ENCODE data around the gene LRP1.

Gene LRP1

GRCh38 chr12:57199191-57199590 is 70.9 kb downstream of the LRP1 start:
- no peaks in the 10 kb centered on the region for H3K9me3 ChIP-seq (ENCODE audit: control insufficient read depth in 5 of 5, low read length in 5 of 5)
- peaks cover 0 to 100% (median 99%) of the 10 kb centered on the region in 5 donors for H3K36me3 ChIP-seq (ENCODE audit: control insufficient read depth in 5 of 5, insufficient read depth in 5 of 5, low read length in 5 of 5)
- no peak overlapping the region for H3K9ac ChIP-seq (ENCODE audit: low read length in 5 of 5)

GRCh38 chr12:57200497-57200896 is 72.2 kb downstream of the LRP1 start:
- no peaks in the 10 kb centered on the region for H3K4me1 ChIP-seq (ENCODE audit: control insufficient read depth in 5 of 5, insufficient read depth in 5 of 5, low read length in 5 of 5)
- no peak overlapping the region for H3K4me3 ChIP-seq (ENCODE audit: low read depth in 1 of 5, low read length in 5 of 5)
- no peaks in the 10 kb centered on the region for H3K9me3 ChIP-seq (ENCODE audit: control insufficient read depth in 5 of 5, low read length in 5 of 5)
- peaks cover 0 to 100% (median 99%) of the 10 kb centered on the region in 5 donors for H3K36me3 ChIP-seq (ENCODE audit: control insufficient read depth in 5 of 5, insufficient read depth in 5 of 5, low read length in 5 of 5)
- no peak overlapping the region for H3K9ac ChIP-seq (ENCODE audit: low read length in 5 of 5)
- no peaks in the 10 kb centered on the region for H3K27me3 ChIP-seq (ENCODE audit: control insufficient read depth in 5 of 5, insufficient read depth in 4 of 5, low read length in 5 of 5)
- no peak overlapping the region for H3K27ac ChIP-seq (ENCODE audit: low read depth, low read length)

More at GRCh38 chr12:57199191-57199590, 70.9 kb downstream of the LRP1 start:
- no peak overlapping the region for H3K27ac ChIP-seq (ENCODE audit: low read depth, low read length)
- no peak overlapping the region for H3K4me3 ChIP-seq (ENCODE audit: low read depth in 1 of 5, low read length in 5 of 5)
- H3K27me3 ChIP-seq (ENCODE audit: control insufficient read depth in 5 of 5, insufficient read depth in 4 of 5, low read length in 5 of 5): no peaks in the 10 kb centered on the region
- H3K4me1 ChIP-seq (ENCODE audit: control insufficient read depth in 5 of 5, insufficient read depth in 5 of 5, low read length in 5 of 5): no peaks in the 10 kb centered on the region

GRCh38 chr12:57201219-57201618 is 72.9 kb downstream of the LRP1 start:
- no peaks in the 10 kb centered on the region for H3K27me3 ChIP-seq (ENCODE audit: control insufficient read depth in 5 of 5, insufficient read depth in 4 of 5, low read length in 5 of 5)
- peaks cover 0 to 100% (median 99%) of the 10 kb centered on the region in 5 donors for H3K36me3 ChIP-seq (ENCODE audit: control insufficient read depth in 5 of 5, insufficient read depth in 5 of 5, low read length in 5 of 5)
- H3K27ac ChIP-seq (ENCODE audit: low read depth, low read length): no peak overlapping the region
- no peak overlapping the region for H3K4me3 ChIP-seq (ENCODE audit: low read depth in 1 of 5, low read length in 5 of 5)
- H3K4me1 ChIP-seq (ENCODE audit: control insufficient read depth in 5 of 5, insufficient read depth in 5 of 5, low read length in 5 of 5): no peaks in the 10 kb centered on the region
- H3K9me3 ChIP-seq (ENCODE audit: control insufficient read depth in 5 of 5, low read length in 5 of 5): no peaks in the 10 kb centered on the region
- no peak overlapping the region for H3K9ac ChIP-seq (ENCODE audit: low read length in 5 of 5)

GRCh38 chr12:57201631-57202030 is 73.3 kb downstream of the LRP1 start:
- Histone ChIP-seq H3K36me3 (ENCODE audit: control insufficient read depth in 5 of 5, insufficient read depth in 5 of 5, low read length in 5 of 5) (peaks cover 0 to 100% (median 99%) of the 10 kb centered on the region in 5 donors), H3K9ac (ENCODE audit: low read length in 5 of 5) (no peak overlapping the region), H3K4me1 (ENCODE audit: control insufficient read depth in 5 of 5, insufficient read depth in 5 of 5, low read length in 5 of 5) (no peaks in the 10 kb centered on the region), H3K27me3 (ENCODE audit: control insufficient read depth in 5 of 5, insufficient read depth in 4 of 5, low read length in 5 of 5) (no peaks in the 10 kb centered on the region), H3K9me3 (ENCODE audit: control insufficient read depth in 5 of 5, low read length in 5 of 5) (no peaks in the 10 kb centered on the region), H3K4me3 (ENCODE audit: low read depth in 1 of 5, low read length in 5 of 5) (no peak overlapping the region), H3K27ac (ENCODE audit: low read depth, low read length) (no peak overlapping the region)

GRCh38 chr12:57202321-57202720 is 74.0 kb downstream of the LRP1 start:
- Histone ChIP-seq H3K9ac (ENCODE audit: low read length in 5 of 5) (no peak overlapping the region), H3K4me3 (ENCODE audit: low read depth in 1 of 5, low read length in 5 of 5) (no peak overlapping the region), H3K27me3 (ENCODE audit: control insufficient read depth in 5 of 5, insufficient read depth in 4 of 5, low read length in 5 of 5) (no peaks in the 10 kb centered on the region), H3K9me3 (ENCODE audit: control insufficient read depth in 5 of 5, low read length in 5 of 5) (no peaks in the 10 kb centered on the region), H3K36me3 (ENCODE audit: control insufficient read depth in 5 of 5, insufficient read depth in 5 of 5, low read length in 5 of 5) (peaks cover 0 to 95% (median 94%) of the 10 kb centered on the region in 5 donors), H3K4me1 (ENCODE audit: control insufficient read depth in 5 of 5, insufficient read depth in 5 of 5, low read length in 5 of 5) (no peaks in the 10 kb centered on the region), H3K27ac (ENCODE audit: low read depth, low read length) (no peak overlapping the region)

- H3K27me3 ChIP-seq (ENCODE audit: control insufficient read depth in 5 of 5, insufficient read depth in 4 of 5, low read length in 5 of 5): no peaks in the 10 kb centered on the region
- H3K36me3 ChIP-seq (ENCODE audit: control insufficient read depth in 5 of 5, insufficient read depth in 5 of 5, low read length in 5 of 5): peaks cover 0 to 95% (median 93%) of the 10 kb centered on the region in 5 donors
- no peak overlapping the region for H3K4me3 ChIP-seq (ENCODE audit: low read depth in 1 of 5, low read length in 5 of 5)
- no peaks in the 10 kb centered on the region for H3K9me3 ChIP-seq (ENCODE audit: control insufficient read depth in 5 of 5, low read length in 5 of 5)
- H3K27ac ChIP-seq (ENCODE audit: low read depth, low read length): no peak overlapping the region
- H3K9ac ChIP-seq (ENCODE audit: low read length in 5 of 5): no peak overlapping the region
- H3K4me1 ChIP-seq (ENCODE audit: control insufficient read depth in 5 of 5, insufficient read depth in 5 of 5, low read length in 5 of 5): no peaks in the 10 kb centered on the region
Measured at GRCh38 chr12:57203201-57203600, 74.9 kb downstream of the LRP1 start.

GRCh38 chr12:57203791-57204190 is 75.5 kb downstream of the LRP1 start:
- Histone ChIP-seq H3K36me3 (ENCODE audit: control insufficient read depth in 5 of 5, insufficient read depth in 5 of 5, low read length in 5 of 5) (peaks cover 0 to 95% (median 93%) of the 10 kb centered on the region in 5 donors), H3K27ac (ENCODE audit: low read depth, low read length) (no peak overlapping the region), H3K4me3 (ENCODE audit: low read depth in 1 of 5, low read length in 5 of 5) (no peak overlapping the region), H3K9ac (ENCODE audit: low read length in 5 of 5) (no peak overlapping the region), H3K4me1 (ENCODE audit: control insufficient read depth in 5 of 5, insufficient read depth in 5 of 5, low read length in 5 of 5) (no peaks in the 10 kb centered on the region), H3K27me3 (ENCODE audit: control insufficient read depth in 5 of 5, insufficient read depth in 4 of 5, low read length in 5 of 5) (no peaks in the 10 kb centered on the region), H3K9me3 (ENCODE audit: control insufficient read depth in 5 of 5, low read length in 5 of 5) (no peaks in the 10 kb centered on the region)

- Histone ChIP-seq H3K4me3 (ENCODE audit: low read depth in 1 of 5, low read length in 5 of 5) (no peak overlapping the region), H3K4me1 (ENCODE audit: control insufficient read depth in 5 of 5, insufficient read depth in 5 of 5, low read length in 5 of 5) (no peaks in the 10 kb centered on the region), H3K36me3 (ENCODE audit: control insufficient read depth in 5 of 5, insufficient read depth in 5 of 5, low read length in 5 of 5) (peaks cover 0 to 95% (median 93%) of the 10 kb centered on the region in 5 donors), H3K9ac (ENCODE audit: low read length in 5 of 5) (no peak overlapping the region), H3K27me3 (ENCODE audit: control insufficient read depth in 5 of 5, insufficient read depth in 4 of 5, low read length in 5 of 5) (no peaks in the 10 kb centered on the region), H3K27ac (ENCODE audit: low read depth, low read length) (no peak overlapping the region), H3K9me3 (ENCODE audit: control insufficient read depth in 5 of 5, low read length in 5 of 5) (no peaks in the 10 kb centered on the region)
Measured at GRCh38 chr12:57204454-57204853, 76.2 kb downstream of the LRP1 start.

- H3K9me3 ChIP-seq (ENCODE audit: control insufficient read depth in 5 of 5, low read length in 5 of 5): no peaks in the 10 kb centered on the region
- no peak overlapping the region for H3K27ac ChIP-seq (ENCODE audit: low read depth, low read length)
- H3K4me1 ChIP-seq (ENCODE audit: control insufficient read depth in 5 of 5, insufficient read depth in 5 of 5, low read length in 5 of 5): no peaks in the 10 kb centered on the region
- H3K4me3 ChIP-seq (ENCODE audit: low read depth in 1 of 5, low read length in 5 of 5): no peak overlapping the region
- H3K27me3 ChIP-seq (ENCODE audit: control insufficient read depth in 5 of 5, insufficient read depth in 4 of 5, low read length in 5 of 5): no peaks in the 10 kb centered on the region
- no peak overlapping the region for H3K9ac ChIP-seq (ENCODE audit: low read length in 5 of 5)
- H3K36me3 ChIP-seq (ENCODE audit: control insufficient read depth in 5 of 5, insufficient read depth in 5 of 5, low read length in 5 of 5): peaks cover 0 to 95% (median 93%) of the 10 kb centered on the region in 5 donors
Measured at GRCh38 chr12:57205186-57205585, 76.9 kb downstream of the LRP1 start.

- H3K4me3 ChIP-seq (ENCODE audit: low read depth in 1 of 5, low read length in 5 of 5): no peak overlapping the region
- no peak overlapping the region for H3K27ac ChIP-seq (ENCODE audit: low read depth, low read length)
- H3K4me1 ChIP-seq (ENCODE audit: control insufficient read depth in 5 of 5, insufficient read depth in 5 of 5, low read length in 5 of 5): no peaks in the 10 kb centered on the region
- H3K9me3 ChIP-seq (ENCODE audit: control insufficient read depth in 5 of 5, low read length in 5 of 5): no peaks in the 10 kb centered on the region
- H3K9ac ChIP-seq (ENCODE audit: low read length in 5 of 5): no peak overlapping the region
- peaks cover 0 to 95% (median 93%) of the 10 kb centered on the region in 5 donors for H3K36me3 ChIP-seq (ENCODE audit: control insufficient read depth in 5 of 5, insufficient read depth in 5 of 5, low read length in 5 of 5)
- H3K27me3 ChIP-seq (ENCODE audit: control insufficient read depth in 5 of 5, insufficient read depth in 4 of 5, low read length in 5 of 5): no peaks in the 10 kb centered on the region
Measured at GRCh38 chr12:57205931-57206330, 77.6 kb downstream of the LRP1 start.
